DND-41 (cell line): ENCODE results near the gene CAMK4.
A peak's percentile ranks its signal among the peaks of the same experiment; 100 is the strongest.

ENCODE experiments used
- ATAC-seq: fragments of 200-7000 bp; cut with Tn5 transposase; 3 replicates; pipeline ENCODE4 v1.9.1; 2021; ENCODE audit warnings: low read depth; ENCODE audit not compliant: insufficient read depth
- DNase-seq: peaks from one replicate; pipeline ENCODE4 v3.0.0-alpha.2; 2020
- H2AFZ ChIP-seq: 2 replicates; pipeline ENCODE4 v1.6.0; 2012; ENCODE audit warnings: low read depth, low read length
- H3K27ac ChIP-seq: 2 replicates; pipeline ENCODE4 v1.5.1; 2012; ENCODE audit warnings: low read length, inconsistent platforms
- H3K27me3 ChIP-seq: fragments of 200-600 bp; sonication (generic); 2 replicates; pipeline ENCODE4 v1.6.0; 2012; ENCODE audit warnings: low read length, mild to moderate bottlenecking, inconsistent platforms; ENCODE audit not compliant: insufficient read depth, poor library complexity
- H3K36me3 ChIP-seq: 2 replicates; pipeline ENCODE4 v1.5.1; 2012; ENCODE audit warnings: low read length, inconsistent platforms; ENCODE audit not compliant: insufficient read depth
- H3K4me1 ChIP-seq: 2 replicates; pipeline ENCODE4 v1.5.1; 2012; ENCODE audit warnings: mild to moderate bottlenecking, low read length; ENCODE audit not compliant: insufficient read depth
- H3K4me2 ChIP-seq: 2 replicates; pipeline ENCODE4 v1.6.0; 2012; ENCODE audit warnings: mild to moderate bottlenecking, moderate library complexity, low read length, inconsistent platforms; ENCODE audit not compliant: insufficient read depth
- H3K4me3 ChIP-seq, 2 experiments: fragments of 200-600 bp in 1 of 2; shearing (Covaris generic) in 1 of 2; 2 replicates each; pipeline ENCODE4 v1.5.1; 2012 to 2016; ENCODE audit warnings: inconsistent platforms in 2 of 2, low read length in 2 of 2, mild to moderate bottlenecking in 2 of 2, low read depth in 1 of 2, moderate library complexity in 1 of 2
- H3K79me2 ChIP-seq: 2 replicates; pipeline ENCODE4 v1.6.0; 2012; ENCODE audit warnings: low read length, inconsistent platforms; ENCODE audit not compliant: insufficient read depth
- H3K9ac ChIP-seq: 2 replicates; pipeline ENCODE4 v1.6.0; 2012; ENCODE audit warnings: low read depth, mild to moderate bottlenecking, inconsistent platforms, low read length, moderate library complexity
- H3K9me3 ChIP-seq: 2 replicates; pipeline ENCODE4 v1.5.1; 2012; ENCODE audit warnings: low read length, moderate library complexity, mild to moderate bottlenecking, inconsistent platforms; ENCODE audit not compliant: insufficient read depth, severe bottlenecking
- H4K20me1 ChIP-seq: 2 replicates; pipeline ENCODE4 v1.6.0; 2012; ENCODE audit warnings: low read length; ENCODE audit not compliant: insufficient read depth
- CTCF ChIP-seq: IDR thresholded peaks from 2 replicates; pipeline ENCODE4 v1.5.1; 2012; ENCODE audit warnings: borderline replicate concordance, low read length, moderate library complexity, mild to moderate bottlenecking; ENCODE audit not compliant: poor library complexity, severe bottlenecking; ENCODE audit errors: extremely low read depth
- EZH2 ChIP-seq: IDR thresholded peaks from 3 replicates; pipeline ENCODE4 v1.6.1; 2012; ENCODE audit warnings: borderline replicate concordance, low read depth, mild to moderate bottlenecking, moderate library complexity, low read length, inconsistent platforms; ENCODE audit not compliant: severe bottlenecking

The CAMK4 gene

GRCh38 chr5:111498346-111498745 lies 274.2 kb downstream of the CAMK4 start:
- Histone ChIP-seq H3K4me3 (no peak overlapping the region), H3K9me3 (no peaks in the 10 kb centered on the region), H2AFZ (no peak overlapping the region), H3K27ac (no peak overlapping the region), H3K4me1 (no peaks in the 10 kb centered on the region), H4K20me1 (no peaks in the 10 kb centered on the region), H3K79me2 (peaks cover 21% of the 10 kb centered on the region), H3K27me3 (no peaks in the 10 kb centered on the region), H3K9ac (no peak overlapping the region), H3K36me3 (peaks cover 79% of the 10 kb centered on the region), H3K4me2 (no peak overlapping the region)
- TF ChIP-seq CTCF: no peak
- TF ChIP-seq EZH2: no peak
- no peak for ATAC-seq
- no peak for DNase-seq

- TF ChIP-seq EZH2 (no peak), CTCF (no peak)
- Histone ChIP-seq H3K27ac (no peak overlapping the region), H3K4me3 (no peak overlapping the region), H3K4me1 (peaks cover 13% of the 10 kb centered on the region), H3K9ac (no peak overlapping the region), H3K36me3 (peaks cover 70% of the 10 kb centered on the region), H2AFZ (no peak overlapping the region), H3K27me3 (no peaks in the 10 kb centered on the region), H4K20me1 (peaks cover 12% of the 10 kb centered on the region; the same call in 1 of the 2 replicates), H3K4me2 (no peak overlapping the region), H3K9me3 (no peaks in the 10 kb centered on the region), H3K79me2 (peaks cover 65% of the 10 kb centered on the region)
- DNase-seq (no peak), ATAC-seq (no peak)
Observed at GRCh38 chr5:111502956-111503355, 278.8 kb downstream of the CAMK4 start.

GRCh38 chr5:111505096-111505495 lies 280.9 kb downstream of the CAMK4 start:
- ATAC-seq (no peak), DNase-seq (no peak)
- no peaks in the 10 kb centered on the region for H3K27me3 ChIP-seq
- peaks cover 34% of the 10 kb centered on the region for H3K4me1 ChIP-seq
- peaks cover 21% of the 10 kb centered on the region; the same call in 1 of the 2 replicates for H4K20me1 ChIP-seq
- H2AFZ ChIP-seq: no peak overlapping the region
- H3K27ac ChIP-seq: no peak overlapping the region
- no peak overlapping the region for H3K9ac ChIP-seq
- H3K4me2 ChIP-seq: no peak overlapping the region
- TF ChIP-seq CTCF (no peak), EZH2 (no peak)
- H3K4me3 ChIP-seq: no peak overlapping the region
- peaks cover 49% of the 10 kb centered on the region for H3K36me3 ChIP-seq
- H3K9me3 ChIP-seq: no peaks in the 10 kb centered on the region
- H3K79me2 ChIP-seq: peaks cover 81% of the 10 kb centered on the region

- Histone ChIP-seq H3K9me3 (no peaks in the 10 kb centered on the region), H3K36me3 (peaks cover 28% of the 10 kb centered on the region), H3K27ac (no peak overlapping the region), H3K4me3 (peak overlapping the region in 1 of 2 experiments; percentile 12; a peak in 1 of 4 replicates), H3K27me3 (no peaks in the 10 kb centered on the region), H3K4me2 (peak overlapping the region; percentile 93), H3K79me2 (peaks cover 98% of the 10 kb centered on the region), H3K9ac (no peak overlapping the region), H2AFZ (no peak overlapping the region), H3K4me1 (peaks cover 50% of the 10 kb centered on the region), H4K20me1 (peaks cover 26% of the 10 kb centered on the region; the same call in 1 of the 2 replicates)
- ATAC-seq (no peak), DNase-seq (no peak)
- TF ChIP-seq CTCF: no peak
Observed at GRCh38 chr5:111507276-111507675, 283.1 kb downstream of the CAMK4 start.
